DND-41 (cell line): ENCODE data around the gene GRM5.

Experiments used
- CTCF ChIP-seq: IDR thresholded peaks from 2 replicates; pipeline ENCODE4 v1.5.1; 2012; ENCODE audit warnings: borderline replicate concordance, low read length, moderate library complexity, mild to moderate bottlenecking; ENCODE audit not compliant: poor library complexity, severe bottlenecking; ENCODE audit errors: extremely low read depth
- EZH2 ChIP-seq: IDR thresholded peaks from 3 replicates; pipeline ENCODE4 v1.6.1; 2012; ENCODE audit warnings: borderline replicate concordance, low read depth, mild to moderate bottlenecking, moderate library complexity, low read length, inconsistent platforms; ENCODE audit not compliant: severe bottlenecking

- TF ChIP-seq CTCF (no peak), EZH2 (no peak)
These were observed 356.2 kb downstream of the GRM5 start for GRCh38 chr11:88709567-88709966.
